ENCODE results near the gene OR4D10. TPM values are rescaled to one million over a fixed set of nuclear protein-coding genes. Genes with fewer than 3 reads are reported as not detected.

Gene OR4D10
- total and polyA plus RNA-seq, 2 of the 4 experiments (the other 2 are of a cell fraction) = not detected

DNA sequence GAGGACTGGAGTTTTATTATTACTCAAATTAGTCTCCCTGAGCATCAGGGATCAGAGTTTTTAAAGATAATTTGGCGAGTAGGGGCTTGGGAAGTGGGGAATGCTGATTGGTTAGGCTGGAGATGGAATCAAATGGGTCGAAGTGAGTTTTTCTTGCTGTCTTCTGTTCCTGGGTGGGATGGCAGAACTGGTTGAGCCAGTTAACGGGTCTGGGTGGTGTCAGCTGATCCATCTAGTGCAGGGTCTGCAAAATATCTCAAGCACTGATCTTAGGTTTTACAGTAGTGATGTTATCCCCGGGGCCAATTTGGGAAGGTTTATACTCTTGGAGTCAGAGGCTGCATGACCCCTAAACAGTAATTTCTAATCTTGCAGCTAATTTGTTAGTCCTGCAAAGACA is 48.0 kb upstream of the OR4D10 start:
- Histone ChIP-seq H2AK9ac (replicated peaks; ENCODE audit: low read depth, low read length, poor library complexity) (no peak overlapping the region), H2AFZ (replicated peaks; ENCODE audit: low read length, poor library complexity) (no peak overlapping the region), H2AK5ac (ENCODE audit: low read depth, low read length) (no peak overlapping the region), H3K56ac (ENCODE audit: extremely low read depth, insufficient read depth, low read length) (no peak overlapping the region), H2BK120ac (ENCODE audit: low read depth, low read length) (no peak overlapping the region), H3K4me3 (ENCODE audit: insufficient read depth, low read depth, low read length) (no peak overlapping the region), H3K27me3 (ENCODE audit: control insufficient read depth, insufficient read depth, low read length) (peaks cover 1% of the 10 kb centered on the region), H2BK15ac (ENCODE audit: low read depth, low read length) (no peak overlapping the region), H3K4me1 (ENCODE audit: control insufficient read depth, insufficient read depth, low read length) (no peaks in the 10 kb centered on the region), H3K18ac (ENCODE audit: low read depth, low read length) (no peak overlapping the region), H4K91ac (ENCODE audit: insufficient read depth, low read depth, low read length) (no peak overlapping the region), H3K4ac (ENCODE audit: low read depth, low read length) (no peak overlapping the region), H2BK5ac (ENCODE audit: low read depth, low read length, poor library complexity, severe bottlenecking) (no peak overlapping the region), H3K27ac (ENCODE audit: insufficient read depth, low read length) (no peak overlapping the region), H4K5ac (ENCODE audit: low read depth, low read length) (no peak overlapping the region), H4K20me1 (ENCODE audit: insufficient read depth, low read length) (no peaks in the 10 kb centered on the region), H3K36me3 (ENCODE audit: control insufficient read depth, insufficient read depth, low read length) (no peaks in the 10 kb centered on the region), H3K9me3 (ENCODE audit: control insufficient read depth, insufficient read depth, low read length) (no peaks in the 10 kb centered on the region), H3K23ac (ENCODE audit: low read depth, low read length) (no peak overlapping the region), H2BK20ac (ENCODE audit: low read depth, low read length) (no peak overlapping the region), H3K9me1 (ENCODE audit: insufficient read depth, low read length) (no peaks in the 10 kb centered on the region; the same call in 1 of the 2 replicates), H4K8ac (ENCODE audit: low read depth in 2 of 2, low read length in 2 of 2) (no peak overlapping the region), H3K79me1 (ENCODE audit: low read depth in 1 of 2, low read length in 2 of 2) (no peaks in the 10 kb centered on the region), H3K9ac (ENCODE audit: low read depth, low read length) (no peak overlapping the region), H3K14ac (replicated peaks; ENCODE audit: low read depth, low read length) (no peak overlapping the region), H3K4me2 (ENCODE audit: low read depth, low read length) (no peak overlapping the region)
- CTCF ChIA-PET = no interaction called here
- dilution Hi-C loops (cut with HindIII; ENCODE audit: low sequenced_read_pairs, unreplicated experiment) (no loop called here), intact Hi-C loops (cut with micrococcal nuclease) (no loop called here), in situ Hi-C loops (cut with MboI; ENCODE audit: low sequenced_read_pairs) (no loop called here)
- POLR2A ChIA-PET (ENCODE audit: unreplicated experiment) = no interaction called here
- ATAC-seq (ENCODE audit: low read depth) (no peak), DNase-seq (no peak)
- WGBS, 2 experiments (ENCODE audit: extremely low coverage in 2 of 2, insufficient read length in 1 of 2) = 0% methylated on average over 2 of the region's 4 CpGs; no CpG with 5 or more reads in 1 of the 2 experiments
- BruUV-seq (replicated peaks) = no TSS peak
- no peak for TF ChIP-seq MXI1 (IDR thresholded peaks at IDR 0.05; ENCODE audit: borderline replicate concordance, low read depth, low read length)
- no peak for TF ChIP-seq MAZ (IDR thresholded peaks at IDR 0.05; ENCODE audit: borderline replicate concordance, low read depth, low read length)
- no peak for TF ChIP-seq FOS (IDR thresholded peaks at IDR 0.05; ENCODE audit: low read depth, low read length)
- no peak for TF ChIP-seq RFX5 (IDR thresholded peaks at IDR 0.05; ENCODE audit: low read depth, low read length)
- no peak for TF ChIP-seq MAFK (IDR thresholded peaks at IDR 0.05; ENCODE audit: low read depth, low read length)
- no peak for TF ChIP-seq USF2 (IDR thresholded peaks at IDR 0.05; ENCODE audit: low read depth, low read length)
- TF ChIP-seq CTCF (conservative IDR thresholded peaks at IDR 0.05; ENCODE audit: low read depth, low read length) = no peak
- no peak for TF ChIP-seq BHLHE40 (IDR thresholded peaks at IDR 0.05; ENCODE audit: low read depth, low read length)
- TF ChIP-seq SMC3 (IDR thresholded peaks at IDR 0.05; ENCODE audit: low read depth, low read length) = no peak
- TF ChIP-seq POLR2A (IDR thresholded peaks at IDR 0.05; ENCODE audit: low read depth, low read length) = no peak
- TF ChIP-seq CEBPB (IDR thresholded peaks at IDR 0.05; ENCODE audit: low read depth, low read length) = no peak
- no peak for TF ChIP-seq CHD1 (IDR thresholded peaks at IDR 0.05; ENCODE audit: low read depth, low read length)
- no peak for TF ChIP-seq RAD21 (IDR thresholded peaks at IDR 0.05; ENCODE audit: low read length)
- TF ChIP-seq RCOR1 (IDR thresholded peaks at IDR 0.05; ENCODE audit: insufficient replicate concordance, low read length) = no peak
